ENCODE results near the gene ZNF564.
"Not testable (repeated sequence)": the region's sequence is repeated elsewhere in the genome, so short reads cannot be mapped to it uniquely, and the experiment has no call there.

- not testable (repeated sequence) for TF ChIP-seq YY1 (IDR thresholded peaks at IDR 0.05; ENCODE audit: insufficient read depth, insufficient read length); ZNF274 (IDR thresholded peaks at IDR 0.05; ENCODE audit: low read depth, low read length)
Observed at GRCh38 chr19:12566380-12566779, 15.1 kb upstream of the ZNF564 start.

Measured in NT2/D1 (cell line).